Mucosa of descending colon (tissue), 3 donors: ENCODE measurements around the gene TSPO2. TPM values are rescaled to one million over a fixed set of nuclear protein-coding genes. Genes with fewer than 3 reads are reported as not detected.

Experiments used
- ATAC-seq: fragments of 200-7000 bp; cut with Tn5 transposase; one replicate; pipeline ENCODE4 v1.9.1; 2020; ENCODE audit warnings: mild to moderate bottlenecking, moderate library complexity
- DNase-seq, 3 donors: peaks; one replicate each; pipeline ENCODE4 v3.0.0-alpha.2; 2020
- H3K36me3 ChIP-seq: fragments of 200-600 bp; one replicate; pipeline ENCODE4 v1.8.0; 2021; ENCODE audit warnings: low read depth, mild to moderate bottlenecking
- H3K4me1 ChIP-seq: fragments of 200-600 bp; one replicate; pipeline ENCODE4 v1.8.0; 2021; ENCODE audit warnings: low read depth, mild to moderate bottlenecking
- H3K4me3 ChIP-seq: fragments of 200-600 bp; one replicate; pipeline ENCODE4 v1.8.0; 2021; ENCODE audit warnings: mild to moderate bottlenecking
- H3K9me3 ChIP-seq: fragments of 200-600 bp; one replicate; pipeline ENCODE4 v1.8.0; 2021; ENCODE audit warnings: mild to moderate bottlenecking
- CTCF ChIP-seq: fragments of 200-600 bp; IDR thresholded peaks from one replicate; pipeline ENCODE4 v1.8.0; 2022; ENCODE audit warnings: antibody characterized with exemption, mild to moderate bottlenecking
- intact Hi-C, 2 donors: fragments of 100-400 bp; cut with DNase I in 1 of 2; cut with micrococcal nuclease in 1 of 2; formaldehyde crosslinking; loops; one replicate each; pipeline versions ENCODE4 v1.11.0 to v1.11.1; 2022; cut with DNase I, micrococcal nuclease
- total RNA-seq, 3 donors: library from RNA; stranded (reverse); fragmentation: NEBNext Ultra II Directional in 2 of 3; extraction: Animal tissue kit (Norgen Biotek cat#: 25700) in 2 of 3; gene quantifications; one replicate each; pipeline versions ENCODE4 v1.2.1 to v1.2.4, GENCODE V29; 2021 to 2023
- donor health status: DM: no; HTN: no; CAD: no; lungs with moderate emphysema.
- donor health status: DM: no; HTN: no; CAD: no.
- donor health status: DM: no; HTN: yes; CAD: no.

TSPO2 gene
- total RNA-seq, 3 donors from 2014 or later: 0.48 TPM; not detected in 2

GRCh38 chr6:41027799-41028560, 14.3 kb upstream of the TSPO2 start:
- TF ChIP-seq CTCF: peak; percentile 99
- Histone ChIP-seq H3K9me3 (no peaks in the 10 kb centered on the region), H3K4me1 (peaks cover 6% of the 10 kb centered on the region), H3K36me3 (no peaks in the 10 kb centered on the region), H3K4me3 (no peak overlapping the region)
- peak; percentile 85 to 94 (median 92) for DNase-seq
- peak; percentile 98 for ATAC-seq
- intact Hi-C loops: loop anchor here in 1 of 2 donors (10.0 kb wide), 1 partner anchor 133 kb away; no protein-coding TSS in a partner anchor

GRCh38 chr6:41028561-41029412, 13.5 kb upstream of the TSPO2 start:
- no peak for TF ChIP-seq CTCF
- no peaks in the 10 kb centered on the region for H3K36me3 ChIP-seq
- H3K4me1 ChIP-seq: peaks cover 6% of the 10 kb centered on the region
- ATAC-seq (peak; percentile 76), DNase-seq (no peak)
- no peak overlapping the region for H3K4me3 ChIP-seq
- H3K9me3 ChIP-seq: no peaks in the 10 kb centered on the region
- intact Hi-C loops: loop anchor here in 1 of 2 donors (10.0 kb wide), 1 partner anchor 134 kb away; no protein-coding TSS in a partner anchor

GRCh38 chr6:41032830-41033229, 9.4 kb upstream of the TSPO2 start:
- no peak overlapping the region for H3K4me3 ChIP-seq
- intact Hi-C loops: no loop called here
- no peak for TF ChIP-seq CTCF
- H3K4me1 ChIP-seq: peaks cover under 1% of the 10 kb centered on the region
- no peak for ATAC-seq
- no peaks in the 10 kb centered on the region for H3K9me3 ChIP-seq
- H3K36me3 ChIP-seq: no peaks in the 10 kb centered on the region
- DNase-seq: no peak

- Histone ChIP-seq H3K4me1 (no peaks in the 10 kb centered on the region), H3K9me3 (no peaks in the 10 kb centered on the region), H3K4me3 (no peak overlapping the region), H3K36me3 (no peaks in the 10 kb centered on the region)
- ATAC-seq (no peak), DNase-seq (no peak)
- intact Hi-C loops: no loop called here
- no peak for TF ChIP-seq CTCF
Observed at GRCh38 chr6:41033776-41034175, 8.5 kb upstream of the TSPO2 start.

GRCh38 chr6:41036186-41036585, 6.1 kb upstream of the TSPO2 start:
- Histone ChIP-seq H3K9me3 (no peaks in the 10 kb centered on the region), H3K4me1 (peaks cover 8% of the 10 kb centered on the region), H3K36me3 (no peaks in the 10 kb centered on the region), H3K4me3 (no peak overlapping the region)
- DNase-seq (no peak), ATAC-seq (no peak)
- no peak for TF ChIP-seq CTCF
- intact Hi-C loops: no loop called here
